ENCODE results near the gene MED22.
"Not testable (repeated sequence)": the region's sequence is repeated elsewhere in the genome, so short reads cannot be mapped to it uniquely, and the experiment has no call there.

MED22 gene

DNA sequence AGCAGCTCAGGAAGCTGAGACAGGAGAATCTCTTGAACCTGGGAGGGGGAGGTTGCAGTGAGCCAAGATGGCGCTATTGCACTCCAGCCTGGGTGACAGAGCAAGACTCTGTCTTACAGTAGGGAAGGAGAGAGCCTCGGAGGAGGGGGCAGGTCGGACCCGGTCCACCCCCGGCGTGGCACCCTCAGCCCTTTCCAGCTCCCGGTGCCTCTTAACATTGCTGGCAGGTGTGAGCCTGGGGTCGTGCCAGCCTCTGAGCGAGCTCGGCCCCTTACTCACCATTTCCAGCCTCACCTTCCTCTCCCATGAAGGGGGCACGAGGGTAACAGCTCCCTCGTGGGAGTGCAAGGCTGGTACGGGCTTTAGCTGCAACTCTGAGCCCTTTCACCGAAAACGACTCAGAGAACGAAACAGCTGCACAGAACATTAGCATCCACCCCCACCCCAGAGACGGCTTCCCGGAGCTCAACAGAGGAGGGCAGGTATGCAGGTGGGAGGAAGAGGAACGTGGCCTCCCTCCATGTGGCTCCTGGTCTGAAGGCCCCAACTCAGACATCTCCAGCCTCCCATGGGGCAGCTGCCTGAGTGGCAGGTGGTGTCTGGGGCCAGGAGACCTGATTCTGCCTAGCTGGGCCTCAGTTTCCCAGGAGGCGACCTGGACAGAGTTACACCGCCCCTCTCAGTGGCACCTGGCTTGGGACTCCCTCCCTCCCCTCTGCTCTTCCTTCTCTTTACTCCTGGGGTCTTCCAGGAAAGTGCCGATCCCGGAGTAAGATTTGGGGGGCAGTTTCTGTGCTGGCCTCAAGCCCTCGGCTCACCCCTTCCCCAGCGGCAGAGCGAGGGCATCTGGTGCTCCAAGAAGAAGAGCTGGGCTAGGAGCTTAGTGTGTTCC is 44.4 kb downstream of the MED22 start:
- Histone ChIP-seq H3K4me3 (ENCODE audit: insufficient read length, low read depth) (no peak overlapping the region), H3K9ac (ENCODE audit: insufficient read length, low read depth) (no peak overlapping the region), H3K36me3 (ENCODE audit: insufficient read depth, insufficient read length, low read length) (no peaks in the 10 kb centered on the region), H3K9me3 (ENCODE audit: insufficient read depth, low read length) (peaks cover 6% of the 10 kb centered on the region; the same call in 1 of the 2 replicates), H3K4me1 (ENCODE audit: insufficient read depth, insufficient read length) (peaks cover 13% of the 10 kb centered on the region), H3K27me3 (ENCODE audit: insufficient read depth, insufficient read length) (peaks cover 3% of the 10 kb centered on the region)
- no peak for DNase-seq (ENCODE audit: low read depth, low spot score)
- TF ChIP-seq SUZ12 (IDR thresholded peaks at IDR 0.05; ENCODE audit: extremely low read depth, insufficient read depth, insufficient read length), result no peak
- no peak for TF ChIP-seq YY1 (IDR thresholded peaks at IDR 0.05; ENCODE audit: insufficient read depth, insufficient read length)
- no peak for TF ChIP-seq ZNF274 (IDR thresholded peaks at IDR 0.05; ENCODE audit: low read depth, low read length)

DNA sequence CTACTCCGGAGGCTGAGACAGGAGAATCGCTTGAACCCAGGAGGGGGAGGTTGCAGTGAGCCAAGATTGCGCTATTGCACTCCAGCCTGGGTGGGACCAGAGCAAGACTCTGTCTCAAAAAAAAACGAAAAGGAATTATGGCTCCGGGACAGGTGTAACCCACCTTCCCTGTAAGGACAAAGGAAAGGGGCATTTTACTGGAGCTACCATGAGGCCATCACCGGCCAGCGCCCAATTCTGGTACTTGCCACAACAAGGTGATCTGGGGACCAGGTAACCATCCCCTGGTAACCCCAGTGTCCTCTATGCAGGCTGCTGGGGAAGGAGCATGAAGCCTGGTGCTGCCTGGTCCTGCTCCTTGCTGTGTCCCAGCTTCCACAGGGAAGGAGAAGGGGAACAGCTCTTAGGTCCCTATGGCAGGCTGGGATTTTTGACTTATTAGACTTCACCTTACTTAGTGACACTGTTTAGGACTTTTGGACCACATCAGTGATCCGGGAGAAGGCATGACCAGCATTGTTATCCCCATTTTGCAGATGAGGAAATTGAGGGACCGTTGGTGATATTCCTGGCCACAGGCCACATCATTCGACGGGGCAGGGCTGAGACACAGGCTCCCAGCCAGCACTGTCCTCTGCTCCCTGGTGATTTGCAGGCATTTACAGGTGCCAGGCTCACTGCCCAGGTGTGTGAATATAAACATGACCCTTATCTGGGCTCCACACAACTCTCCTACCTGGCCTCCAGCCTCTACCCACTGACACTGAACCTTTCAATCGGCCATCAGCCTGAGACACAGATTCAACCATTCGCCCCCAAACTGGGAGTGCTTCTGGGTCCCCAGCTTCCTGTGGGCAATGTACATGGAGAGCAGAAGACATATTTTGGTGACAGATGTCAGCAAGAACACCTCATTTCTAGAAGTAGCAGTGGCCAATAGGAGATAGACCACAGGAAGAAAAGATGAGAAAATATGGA is 46.4 kb downstream of the MED22 start:
- Histone ChIP-seq H3K4me3 (ENCODE audit: insufficient read length, low read depth) (no peak overlapping the region), H3K36me3 (ENCODE audit: insufficient read depth, insufficient read length, low read length) (no peaks in the 10 kb centered on the region), H3K4me1 (ENCODE audit: insufficient read depth, insufficient read length) (peaks cover 13% of the 10 kb centered on the region), H3K27me3 (ENCODE audit: insufficient read depth, insufficient read length) (no peaks in the 10 kb centered on the region), H3K9me3 (ENCODE audit: insufficient read depth, low read length) (peaks cover 6% of the 10 kb centered on the region; the same call in 1 of the 2 replicates), H3K9ac (ENCODE audit: insufficient read length, low read depth) (no peak overlapping the region)
- TF ChIP-seq YY1 (IDR thresholded peaks at IDR 0.05; ENCODE audit: insufficient read depth, insufficient read length), result no peak
- TF ChIP-seq SUZ12 (IDR thresholded peaks at IDR 0.05; ENCODE audit: extremely low read depth, insufficient read depth, insufficient read length), result no peak
- no peak for TF ChIP-seq ZNF274 (IDR thresholded peaks at IDR 0.05; ENCODE audit: low read depth, low read length)
- no peak for DNase-seq (ENCODE audit: low read depth, low spot score)

DNA sequence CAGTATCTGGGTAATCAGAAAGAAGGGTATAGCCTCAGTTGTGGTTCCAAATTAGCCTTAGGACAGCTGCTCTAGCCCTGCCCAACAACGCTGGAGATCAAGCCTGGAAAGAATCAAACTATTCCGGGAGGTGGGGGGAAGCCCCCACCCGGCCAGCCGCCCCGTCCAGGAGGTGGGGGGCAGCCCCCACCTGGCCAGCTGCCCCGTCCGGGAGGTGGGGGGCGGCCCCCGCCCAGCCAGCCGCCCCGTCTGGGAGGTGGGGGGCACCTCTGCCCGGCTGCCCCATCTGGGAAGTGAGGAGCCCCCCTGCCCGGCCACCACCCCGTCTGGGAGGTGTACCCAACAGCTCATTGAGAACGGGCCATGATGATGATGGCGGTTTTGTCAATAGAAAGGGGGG is 47.9 kb downstream of the MED22 start:
- not testable (repeated sequence) for DNase-seq (ENCODE audit: low read depth, low spot score); H3K36me3 ChIP-seq (ENCODE audit: insufficient read depth, insufficient read length, low read length); H3K27me3 ChIP-seq (ENCODE audit: insufficient read depth, insufficient read length); H3K9ac ChIP-seq (ENCODE audit: insufficient read length, low read depth); H3K4me3 ChIP-seq (ENCODE audit: insufficient read length, low read depth); H3K9me3 ChIP-seq (ENCODE audit: insufficient read depth, low read length)
- peaks cover 10% of the 10 kb centered on the region for H3K4me1 ChIP-seq (ENCODE audit: insufficient read depth, insufficient read length)

GRCh38 chr9:133294257-133294656 is 53.7 kb downstream of the MED22 start:
- H3K9ac ChIP-seq (ENCODE audit: insufficient read length, low read depth), result no peak overlapping the region
- no peak for DNase-seq (ENCODE audit: low read depth, low spot score)
- no peaks in the 10 kb centered on the region for H3K4me1 ChIP-seq (ENCODE audit: insufficient read depth, insufficient read length)
- no peaks in the 10 kb centered on the region for H3K36me3 ChIP-seq (ENCODE audit: insufficient read depth, insufficient read length, low read length)
- H3K27me3 ChIP-seq (ENCODE audit: insufficient read depth, insufficient read length), result peaks cover 4% of the 10 kb centered on the region
- H3K9me3 ChIP-seq (ENCODE audit: insufficient read depth, low read length), result peaks cover 28% of the 10 kb centered on the region
- no peak for TF ChIP-seq ZNF274 (IDR thresholded peaks at IDR 0.05; ENCODE audit: low read depth, low read length)
- TF ChIP-seq YY1 (IDR thresholded peaks at IDR 0.05; ENCODE audit: insufficient read depth, insufficient read length), result no peak
- no peak for TF ChIP-seq SUZ12 (IDR thresholded peaks at IDR 0.05; ENCODE audit: extremely low read depth, insufficient read depth, insufficient read length)
- no peak overlapping the region for H3K4me3 ChIP-seq (ENCODE audit: insufficient read length, low read depth)

DNA sequence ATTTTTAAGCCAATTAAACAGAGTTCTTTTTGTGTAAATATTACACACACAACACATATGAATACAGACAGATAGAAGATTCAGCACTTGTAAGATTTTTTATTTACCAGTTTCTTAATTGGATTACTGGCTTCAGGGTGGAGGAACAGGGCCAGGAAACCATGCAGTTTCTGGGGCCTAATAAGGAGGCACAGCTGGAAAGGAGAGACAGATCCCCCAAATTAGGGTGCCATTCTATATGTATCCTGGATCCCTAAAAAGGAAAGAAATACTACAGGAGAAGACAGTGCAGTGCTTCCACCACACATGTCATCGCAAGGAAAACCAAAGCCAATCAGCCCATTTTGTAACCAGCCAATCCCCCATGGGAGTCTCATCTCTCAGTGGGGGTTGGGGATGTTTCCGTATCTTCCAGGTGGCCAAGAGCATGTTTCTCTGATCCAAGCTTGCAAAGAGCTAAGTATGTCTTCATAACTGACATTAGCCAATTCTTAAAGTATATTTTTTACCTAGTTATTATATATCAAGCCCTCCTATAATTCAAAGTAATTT is 57.1 kb downstream of the MED22 start:
- Histone ChIP-seq H3K27me3 (ENCODE audit: insufficient read depth, insufficient read length) (peaks cover 4% of the 10 kb centered on the region), H3K4me3 (ENCODE audit: insufficient read length, low read depth) (no peak overlapping the region), H3K4me1 (ENCODE audit: insufficient read depth, insufficient read length) (no peaks in the 10 kb centered on the region), H3K9ac (ENCODE audit: insufficient read length, low read depth) (no peak overlapping the region), H3K9me3 (ENCODE audit: insufficient read depth, low read length) (peaks cover 45% of the 10 kb centered on the region), H3K36me3 (ENCODE audit: insufficient read depth, insufficient read length, low read length) (no peaks in the 10 kb centered on the region)
- no peak for DNase-seq (ENCODE audit: low read depth, low spot score)
- TF ChIP-seq ZNF274 (IDR thresholded peaks at IDR 0.05; ENCODE audit: low read depth, low read length), result no peak
- no peak for TF ChIP-seq YY1 (IDR thresholded peaks at IDR 0.05; ENCODE audit: insufficient read depth, insufficient read length)
- no peak for TF ChIP-seq SUZ12 (IDR thresholded peaks at IDR 0.05; ENCODE audit: extremely low read depth, insufficient read depth, insufficient read length)
